TTC549 (cell line): ENCODE results near the gene RHCE.
"Not testable (repeated sequence)": the region's sequence is repeated elsewhere in the genome, so short reads cannot be mapped to it uniquely, and the experiment has no call there.

ENCODE experiments used
- FAIRE-seq: peaks from 2 replicates; lab custom pipeline; 2012; peaks lifted over from hg19 to GRCh38; lab: Jason Lieb, UNC

RHCE gene

DNA sequence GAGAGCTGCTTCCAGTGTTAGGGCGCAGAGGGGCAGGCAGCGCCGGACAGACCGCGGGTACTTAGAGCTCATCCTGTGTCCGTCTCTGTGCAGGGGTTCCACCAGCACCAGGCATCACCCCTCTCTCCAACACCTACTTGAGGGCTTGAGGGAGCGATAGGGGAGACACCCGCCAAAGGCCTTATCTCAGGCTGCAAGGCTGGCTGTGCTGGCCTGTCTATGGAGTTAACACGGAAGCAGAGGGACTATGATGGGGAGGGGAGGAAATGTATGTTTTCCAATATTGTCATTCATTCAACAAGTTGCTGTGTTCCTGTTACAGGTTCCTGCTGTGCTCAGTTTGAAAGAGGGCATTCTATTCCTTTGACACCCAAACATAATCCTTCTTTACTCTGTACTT lies at the start of gene RHCE:
Gene RHCE, minus strand, starts transcription at position 111 of the 400 bp plus-strand sequence. Its CDS starts 39 bp downstream, at position 72.
- not testable (repeated sequence) for FAIRE-seq

DNA sequence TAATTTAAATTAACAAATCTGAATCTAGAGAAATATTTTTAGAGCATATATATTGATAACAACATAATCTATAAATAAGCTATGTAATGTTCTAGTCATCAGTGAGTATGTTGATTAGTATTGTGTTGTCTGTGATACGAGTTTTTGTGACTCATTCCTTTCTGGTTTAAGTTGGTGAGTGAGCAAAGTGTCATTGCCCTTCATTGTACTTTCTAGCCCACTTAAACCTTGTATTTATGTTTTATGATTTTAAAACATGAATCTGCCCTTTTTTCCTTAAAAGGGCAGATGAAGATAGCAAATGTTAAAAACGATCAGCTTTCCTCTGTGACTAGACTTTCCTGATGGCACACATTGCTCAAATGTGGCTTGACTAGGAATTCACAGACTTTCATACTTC lies 48.6 kb upstream of the RHCE start:
- FAIRE-seq = no peak

DNA sequence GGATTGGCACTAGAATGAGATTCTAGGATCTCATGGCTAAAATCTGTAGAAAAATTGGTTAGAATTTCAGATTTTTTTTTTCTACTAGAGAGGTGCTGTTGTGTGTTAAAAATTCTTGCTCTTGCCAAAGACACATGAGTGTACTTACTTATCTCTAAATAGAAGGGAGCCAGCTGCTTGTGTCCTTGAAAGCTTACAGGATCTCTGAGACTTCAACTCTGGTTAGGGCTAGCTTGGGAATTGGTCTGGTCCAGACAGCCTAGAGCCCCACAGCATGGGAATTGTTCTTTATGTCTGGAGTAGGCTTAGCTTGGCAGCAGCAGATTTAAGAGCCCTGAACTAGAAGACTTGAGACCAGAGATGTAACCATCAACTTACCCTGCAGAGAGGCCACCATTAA lies 47.4 kb upstream of the RHCE start:
- FAIRE-seq = no peak

DNA sequence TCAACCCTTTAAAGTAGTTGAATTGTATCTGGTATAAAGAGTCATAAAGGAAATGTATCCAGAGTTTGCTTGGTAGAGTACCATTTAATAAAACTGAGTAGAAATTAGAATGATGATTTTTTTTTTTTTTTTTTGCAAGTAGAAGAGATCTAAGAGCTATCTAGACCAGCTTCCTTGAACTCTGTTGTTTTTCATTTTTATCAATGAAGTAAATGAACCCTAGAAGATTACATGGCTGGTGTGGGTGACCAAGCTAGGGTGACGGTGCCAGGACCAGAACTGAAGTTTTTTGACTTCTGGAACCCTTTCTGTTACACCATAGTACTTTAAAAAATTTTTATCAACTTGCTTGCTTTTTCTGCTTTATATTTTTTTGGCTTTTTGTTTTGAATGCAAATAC lies 47.0 kb upstream of the RHCE start:
- FAIRE-seq = no peak

DNA sequence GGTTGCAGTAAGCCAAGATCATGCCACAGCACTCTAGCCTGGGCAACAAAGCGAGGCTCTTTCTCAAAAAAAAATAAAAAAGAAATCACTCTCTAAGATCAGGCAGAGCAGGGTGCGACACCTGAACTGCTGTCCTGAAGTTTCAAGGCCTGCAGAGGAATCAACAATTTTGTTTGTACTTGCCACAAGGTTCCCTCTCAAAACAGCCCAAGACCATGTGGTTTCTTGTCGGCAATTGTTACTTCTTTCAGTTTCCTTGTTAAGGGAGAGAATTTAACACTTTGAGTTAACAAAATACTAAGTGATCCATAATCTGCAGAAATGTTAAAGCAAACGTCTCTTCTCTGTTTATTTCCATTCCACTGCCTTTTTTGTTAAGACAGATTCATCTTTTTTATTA lies 46.6 kb upstream of the RHCE start:
- FAIRE-seq = no peak

DNA sequence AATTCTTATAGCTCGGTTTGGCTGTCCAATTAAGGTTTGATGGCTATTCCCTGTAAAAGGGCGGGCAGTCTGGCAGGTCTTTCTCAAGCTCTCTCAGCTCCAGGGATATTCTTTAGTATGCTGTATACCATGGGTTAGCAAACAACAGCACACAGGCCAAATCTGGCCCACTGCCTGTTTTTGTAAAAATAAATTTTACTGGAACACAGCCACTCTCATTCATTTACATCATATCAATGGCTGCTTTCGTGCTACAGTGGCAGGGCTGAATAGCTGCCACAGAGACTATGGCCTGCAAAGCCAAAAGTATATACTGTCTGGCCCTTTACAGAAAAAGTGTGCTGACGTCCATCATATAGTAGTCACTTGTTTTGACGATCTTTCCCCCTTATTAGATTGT lies 42.1 kb upstream of the RHCE start:
- FAIRE-seq = no peak

DNA sequence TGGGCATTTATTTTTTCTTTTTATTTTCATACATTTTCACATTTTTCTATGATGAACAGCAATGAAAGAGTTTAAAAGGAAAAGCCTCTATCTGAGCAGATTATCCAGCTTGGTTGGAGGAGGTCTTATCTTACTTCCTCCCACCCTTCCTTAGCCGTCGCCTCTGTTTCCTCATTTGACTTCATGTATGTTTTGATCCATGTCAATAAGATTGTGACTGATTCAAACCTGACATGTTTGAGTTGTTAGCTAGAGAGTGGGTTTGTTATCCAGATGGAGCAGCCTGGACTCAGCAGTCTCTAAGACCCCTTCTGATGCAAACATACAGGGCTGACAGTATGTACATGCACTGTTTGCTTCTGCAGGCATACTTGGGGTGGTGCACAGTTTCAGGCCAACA lies 41.2 kb upstream of the RHCE start:
- FAIRE-seq = no peak

DNA sequence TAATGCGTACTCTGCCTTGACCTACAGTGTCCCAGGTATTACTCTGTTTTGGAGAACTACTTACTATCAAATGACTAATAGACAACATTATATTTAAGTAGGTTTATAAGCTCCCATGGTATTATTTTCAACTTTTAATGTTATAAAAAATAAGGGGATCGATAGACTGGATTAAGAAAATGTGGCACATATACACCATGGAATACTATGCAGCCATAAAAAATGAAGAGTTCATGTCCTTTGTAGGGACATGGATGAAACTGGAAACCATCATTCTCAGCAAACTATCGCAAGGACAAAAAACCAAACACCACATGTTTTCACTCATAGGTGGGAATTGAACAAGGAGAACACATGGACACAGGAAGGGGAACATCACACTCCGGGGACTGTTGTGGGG lies 40.2 kb upstream of the RHCE start:
- FAIRE-seq = not testable (repeated sequence)

DNA sequence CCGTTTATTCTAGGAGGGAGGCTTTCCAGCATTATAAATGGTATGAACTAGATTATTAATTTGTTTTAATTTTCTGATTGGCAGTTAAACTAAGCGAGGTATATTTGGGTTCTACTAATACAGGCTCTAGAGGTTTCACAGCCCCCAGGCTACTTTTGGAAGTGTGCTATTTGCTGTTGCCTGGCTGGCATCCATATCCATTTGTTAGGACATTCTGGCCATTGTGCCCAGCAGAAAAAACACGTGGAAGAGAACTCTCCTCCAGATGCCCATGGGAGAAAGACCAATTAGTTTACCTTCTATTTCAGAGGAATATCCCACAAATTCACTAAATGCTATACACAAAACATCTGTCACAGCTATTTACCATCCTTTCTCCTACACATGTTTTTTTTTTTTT lies 39.4 kb upstream of the RHCE start:
- no peak for FAIRE-seq

DNA sequence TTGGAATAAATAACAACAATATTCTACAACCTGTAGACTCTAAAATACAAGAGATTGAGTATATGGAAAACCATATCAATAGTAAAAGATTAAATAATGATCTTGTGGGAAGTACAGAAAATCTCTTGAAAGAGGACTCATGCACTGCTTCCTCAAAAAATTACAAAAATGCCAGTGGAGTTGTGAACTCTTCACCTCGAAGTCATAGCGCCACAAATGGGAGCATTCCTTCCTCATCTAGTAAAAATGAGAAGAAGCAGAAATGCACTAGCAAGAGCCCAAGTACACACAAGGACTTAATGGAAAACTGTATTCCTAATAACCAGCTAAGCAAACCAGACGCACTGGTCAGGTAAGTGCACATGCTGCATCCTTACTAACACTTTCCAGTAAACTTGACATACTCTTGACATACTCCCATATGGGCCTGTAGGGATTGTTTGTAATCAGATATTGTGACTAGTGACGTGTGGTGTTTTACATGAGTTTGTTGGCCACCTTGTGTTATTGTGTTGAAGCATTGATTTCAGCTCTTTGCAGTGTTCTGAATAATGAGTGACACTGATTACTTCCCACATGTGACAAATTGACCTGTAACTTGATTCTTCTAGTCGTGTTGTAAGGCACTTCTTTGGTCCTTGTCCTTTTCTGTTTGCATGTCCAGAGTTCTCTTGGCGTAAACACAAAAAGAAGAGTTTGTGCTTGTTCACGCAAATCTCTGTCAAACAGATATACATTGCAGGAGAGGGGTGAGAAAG lies 38.1 kb upstream of the RHCE start:
- no peak for FAIRE-seq

DNA sequence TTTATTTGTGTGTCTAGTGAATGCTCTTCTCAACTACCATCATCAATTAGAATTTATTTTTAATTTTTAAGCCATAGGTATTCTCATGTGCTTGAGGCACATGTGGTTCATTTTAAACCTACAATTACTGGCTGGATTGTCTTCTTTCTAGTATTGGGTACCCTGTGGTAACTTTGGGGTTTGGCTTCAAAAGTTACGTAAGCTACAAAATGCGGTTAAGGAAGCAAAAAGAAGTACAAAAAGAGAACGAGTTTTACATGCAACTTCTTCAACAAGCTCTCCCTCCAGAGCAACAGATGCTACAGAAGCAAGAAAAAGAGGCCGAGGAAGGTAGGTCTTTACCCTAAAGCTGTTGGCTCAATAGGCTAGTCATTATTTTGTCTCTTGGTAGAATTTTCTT lies 35.9 kb upstream of the RHCE start:
- no peak for FAIRE-seq

DNA sequence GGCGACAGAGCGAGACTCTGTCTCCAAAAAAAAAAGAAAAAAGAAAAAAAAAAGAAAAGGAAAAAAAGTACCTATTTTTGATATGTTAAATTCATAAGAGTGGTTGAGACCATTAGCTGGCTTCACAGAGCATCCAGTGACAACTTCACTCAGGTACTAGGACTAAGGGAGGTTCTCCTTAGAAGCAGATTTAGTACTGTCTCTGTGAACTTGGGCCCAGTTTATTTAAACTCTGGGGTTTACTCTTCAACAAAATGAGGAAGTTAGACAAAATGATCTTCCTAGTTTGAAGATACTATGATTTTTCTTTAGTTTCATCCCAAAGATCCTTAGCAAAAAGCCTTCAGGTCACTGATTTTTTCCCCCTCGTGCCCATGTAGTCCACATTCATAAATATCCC lies 31.3 kb upstream of the RHCE start:
- FAIRE-seq = no peak

DNA sequence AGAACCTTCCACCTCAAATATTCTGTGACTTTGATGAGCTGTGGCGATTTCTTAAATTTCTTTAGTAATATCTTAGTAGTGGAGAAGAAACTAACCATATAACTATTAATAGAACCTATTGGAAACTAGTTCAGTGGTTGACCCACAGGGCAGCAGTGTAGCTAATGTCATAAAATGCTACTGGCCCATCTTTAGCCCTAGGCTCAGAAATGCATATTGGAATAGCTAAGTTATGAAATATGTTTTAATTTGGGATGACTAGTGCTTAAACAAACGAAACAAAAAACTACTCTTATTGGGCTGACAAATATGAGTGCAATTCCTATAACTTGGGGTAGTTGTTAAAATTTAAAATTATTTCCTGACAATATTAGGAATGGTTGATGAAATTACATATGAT lies 30.3 kb upstream of the RHCE start:
- FAIRE-seq = no peak

DNA sequence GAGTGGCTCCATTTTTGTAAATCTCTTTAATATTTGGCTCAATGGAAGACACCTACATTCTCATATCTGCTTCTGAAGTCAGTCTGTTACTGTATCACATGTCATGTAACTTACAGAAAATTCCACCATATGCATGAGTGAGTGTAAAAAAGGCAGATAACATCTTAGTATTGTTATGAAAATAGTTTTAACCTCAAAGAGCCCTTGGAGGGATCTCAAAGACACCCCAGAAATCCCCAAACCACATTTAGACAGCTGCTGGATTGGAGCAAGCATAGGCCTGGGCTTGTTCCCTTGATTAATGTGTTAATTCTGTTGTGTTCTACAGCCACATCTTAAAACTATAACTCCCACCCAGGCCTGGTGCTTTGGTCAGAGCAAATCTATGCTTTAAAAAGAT lies 26.9 kb upstream of the RHCE start:
- FAIRE-seq = no peak

DNA sequence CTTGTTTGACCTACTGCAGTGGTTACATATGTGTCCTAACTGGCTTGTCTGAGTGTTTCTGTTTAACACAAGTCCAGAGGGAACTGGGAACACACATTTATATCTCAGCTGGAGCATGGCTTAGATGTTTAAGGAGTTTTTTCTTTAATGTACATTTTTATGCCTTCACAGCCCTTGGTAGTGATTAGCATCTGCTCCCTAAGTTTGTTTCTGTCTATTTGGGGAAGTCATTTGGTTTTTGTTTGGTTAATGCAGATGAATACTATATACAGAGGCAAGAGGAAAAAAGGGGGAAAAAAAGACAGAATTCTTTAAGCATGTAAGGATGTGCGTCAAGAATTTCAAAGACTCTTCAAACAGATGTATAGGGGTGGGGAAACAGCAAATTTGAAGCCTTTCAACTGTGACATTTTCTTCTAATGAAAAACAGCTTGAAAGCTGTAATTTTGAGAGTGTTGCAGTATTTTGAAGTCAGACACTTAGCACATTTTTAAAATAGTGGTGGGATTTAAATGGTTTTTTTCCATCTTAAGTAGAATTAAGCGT lies 25.4 kb upstream of the RHCE start:
- no peak for FAIRE-seq

DNA sequence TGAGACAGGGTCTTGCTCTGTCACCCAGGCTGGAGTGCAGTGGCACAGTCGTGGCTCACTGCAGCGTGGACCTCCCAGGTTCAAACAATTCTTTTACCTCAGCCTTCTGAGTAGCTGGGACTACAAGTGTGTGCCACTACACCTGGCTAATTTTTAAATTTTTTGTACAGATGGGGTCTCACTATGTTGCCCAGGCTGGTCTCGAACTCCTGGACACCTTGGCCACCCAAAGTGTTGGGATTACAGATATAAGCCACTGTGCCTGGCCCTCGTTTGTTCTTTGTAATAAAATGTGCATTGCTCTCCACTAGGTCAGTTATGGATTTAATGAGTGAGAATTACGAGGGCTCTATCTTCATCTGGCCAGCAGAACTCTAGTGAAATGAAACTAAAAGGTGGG lies 24.0 kb upstream of the RHCE start:
- FAIRE-seq = not testable (repeated sequence)

DNA sequence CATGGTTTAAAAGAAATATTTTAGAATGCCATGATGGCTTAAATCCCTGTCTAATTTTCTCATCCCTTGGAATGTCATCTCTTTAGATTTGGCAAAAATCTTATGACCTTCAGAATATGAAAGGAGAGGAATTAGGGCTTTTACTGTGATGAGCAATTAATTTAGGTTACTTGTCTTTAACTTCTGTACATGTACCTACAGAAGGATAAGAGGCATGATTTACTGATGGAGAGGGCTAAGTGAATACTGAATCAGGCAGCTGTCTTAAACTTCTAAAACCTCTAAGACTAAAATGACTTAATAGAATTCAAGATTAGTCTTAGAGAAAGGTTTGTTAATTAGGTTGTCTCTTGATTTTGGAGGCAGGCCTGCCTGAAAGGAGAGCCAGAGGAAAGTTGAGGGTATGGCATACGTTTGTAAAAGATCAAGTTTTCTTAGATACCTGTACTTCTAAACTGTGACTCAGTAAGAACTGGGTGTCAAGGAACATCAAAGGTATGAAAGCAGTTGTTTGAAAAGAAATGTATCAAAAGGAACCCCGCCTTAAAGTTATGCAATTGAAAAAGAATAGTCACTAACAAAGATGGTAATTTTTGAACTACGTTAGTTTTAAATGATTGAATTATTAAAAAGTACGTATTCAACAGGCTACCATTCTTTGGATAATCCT lies 22.5 kb upstream of the RHCE start:
- FAIRE-seq = no peak

DNA sequence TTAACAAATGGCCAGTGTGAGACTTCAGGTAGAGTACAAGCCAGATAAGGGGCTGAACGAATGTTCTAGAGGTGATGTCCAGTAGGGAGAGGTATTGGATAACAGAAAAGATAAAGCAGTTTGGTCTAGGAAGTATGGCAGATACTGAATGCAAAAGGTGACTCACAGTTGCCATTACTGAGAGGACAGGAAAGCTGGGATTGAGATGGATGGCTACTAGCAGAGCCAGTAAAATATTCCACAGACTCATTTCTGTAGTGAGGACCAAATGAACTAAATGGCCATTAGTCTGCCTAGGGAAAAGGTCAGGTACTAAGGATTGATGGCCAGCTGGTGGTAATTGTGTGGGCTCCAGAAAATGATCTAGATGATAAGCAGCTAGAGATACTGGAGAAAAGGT lies 21.6 kb upstream of the RHCE start:
- FAIRE-seq = no peak

DNA sequence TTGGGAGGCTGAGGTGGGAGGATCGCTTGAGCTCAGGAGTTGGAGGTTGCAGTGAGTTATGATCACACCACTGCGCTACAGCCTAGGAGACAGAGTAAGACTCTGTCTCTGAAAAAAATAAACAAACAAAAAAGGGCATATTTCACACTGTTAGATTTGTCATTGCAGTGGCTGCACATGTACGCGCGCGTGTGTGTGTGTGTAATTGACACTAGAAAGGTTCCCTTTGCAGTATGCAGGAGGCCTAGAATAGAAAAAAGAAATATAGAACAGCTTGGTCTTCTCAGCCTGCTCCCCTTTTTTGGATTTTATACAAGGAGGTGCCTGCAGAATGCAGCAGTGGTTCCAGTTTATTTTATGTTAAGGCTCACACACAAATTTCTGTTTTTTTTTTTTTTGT lies 18.7 kb upstream of the RHCE start:
- no peak for FAIRE-seq

DNA sequence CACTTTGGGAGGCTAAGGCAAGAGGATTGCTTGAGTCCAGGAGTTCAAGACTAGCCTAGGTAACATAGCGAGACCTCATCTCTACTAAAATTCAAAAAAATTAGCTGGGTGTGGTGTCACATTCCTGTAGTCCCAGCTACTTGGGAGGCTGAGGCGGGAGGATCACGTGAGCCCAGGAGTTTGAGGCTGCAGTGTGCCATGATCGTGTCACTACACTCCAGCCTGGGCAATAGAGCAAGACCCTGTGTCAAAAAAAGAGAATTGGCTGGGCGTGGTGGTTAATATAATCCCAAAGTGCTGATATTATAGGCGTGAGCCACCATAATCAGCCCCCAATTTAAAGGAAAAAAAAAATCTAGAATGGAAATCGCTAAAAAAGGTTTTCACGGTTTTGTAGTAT lies 17.0 kb upstream of the RHCE start:
- no peak for FAIRE-seq

DNA sequence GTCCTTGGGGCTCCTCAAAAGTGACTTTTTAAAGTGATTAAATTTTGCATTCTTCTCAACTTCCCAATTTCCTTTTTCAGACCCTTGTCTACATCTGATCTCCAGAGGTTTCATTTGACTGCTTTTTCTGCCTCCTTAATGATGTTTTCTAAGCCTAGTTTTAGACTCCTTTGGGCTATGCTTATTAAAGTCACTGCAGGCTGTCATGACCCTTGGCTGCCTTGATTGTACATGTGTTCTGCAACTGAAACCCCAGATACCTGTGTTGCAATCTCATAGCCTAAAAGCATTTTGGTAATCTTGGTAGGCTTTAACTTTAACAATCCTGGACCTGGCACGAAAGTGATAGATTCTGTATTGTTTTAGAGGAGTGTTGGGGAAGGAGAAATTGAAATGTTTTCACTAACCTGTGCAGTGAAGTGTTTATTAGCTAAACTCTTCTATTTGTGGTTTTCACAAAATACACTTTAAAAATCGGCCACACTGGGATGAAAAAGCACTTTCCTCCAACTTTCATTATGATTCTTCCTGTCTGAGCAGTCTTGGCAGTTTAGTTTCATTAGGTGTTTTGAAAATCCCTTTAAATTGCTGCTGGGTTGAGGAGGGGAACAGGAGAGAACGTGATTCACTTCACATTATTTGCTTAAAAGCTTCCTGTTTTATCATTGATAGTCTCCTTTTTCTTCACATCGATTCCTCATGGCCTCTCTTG lies 14.9 kb upstream of the RHCE start:
- FAIRE-seq = no peak

DNA sequence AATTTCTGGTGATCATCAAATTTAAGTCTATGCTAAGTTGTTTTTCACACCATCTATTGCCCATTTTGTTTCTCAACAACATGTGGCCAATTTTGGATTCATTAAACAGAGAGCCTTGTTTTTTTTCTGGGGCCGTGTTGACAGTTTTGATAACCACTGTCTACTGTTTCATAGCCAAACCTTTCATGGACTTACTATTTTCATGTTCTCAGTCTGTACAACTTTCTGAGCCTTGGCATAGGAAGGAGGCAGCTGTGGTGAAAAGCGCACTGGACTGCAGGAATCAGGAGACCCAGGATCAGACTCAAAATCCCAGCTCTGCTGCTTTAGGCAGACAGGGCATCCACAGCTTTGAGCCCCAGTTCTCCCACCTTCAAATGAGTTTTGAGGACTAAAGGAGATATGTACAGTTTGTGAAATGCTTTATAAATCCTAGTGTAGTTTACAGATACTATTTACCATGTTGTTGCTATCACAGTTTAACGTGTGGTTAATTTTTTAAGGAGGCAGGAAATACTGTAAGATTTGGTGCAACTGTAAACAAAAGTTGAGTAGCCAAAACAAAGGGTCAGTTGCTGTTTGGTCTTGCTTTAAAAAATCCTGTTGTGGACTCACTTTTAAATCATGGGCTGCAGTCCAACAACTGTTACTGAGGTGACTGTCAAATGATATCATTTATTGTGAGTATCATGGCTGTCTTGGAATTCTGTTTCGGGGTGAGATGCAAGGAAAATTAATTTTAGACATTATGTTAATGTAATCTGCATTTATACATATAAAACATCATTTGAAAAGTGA lies 13.0 kb upstream of the RHCE start:
- FAIRE-seq = no peak
